GM21381 (cell line): ENCODE results near the gene ADAMTS9.
A peak's percentile ranks its signal among the peaks of the same experiment; 100 is the strongest.
"Not testable (repeated sequence)": the region's sequence is repeated elsewhere in the genome, so short reads cannot be mapped to it uniquely, and the experiment has no call there.

Experiments used
- ATAC-seq: cut with Tn5 transposase; IDR thresholded peaks from one replicate; pipeline ENCODE4 v1.9.1; 2021; ENCODE audit warnings: mild to moderate bottlenecking, moderate library complexity; ENCODE audit not compliant: unreplicated experiment

Gene ADAMTS9

GRCh38 chr3:64550745-64551144, 137.1 kb downstream of the ADAMTS9 start:
- ATAC-seq = no peak

- ATAC-seq = no peak
Measured at GRCh38 chr3:64549869-64550268, 137.9 kb downstream of the ADAMTS9 start.

DNA sequence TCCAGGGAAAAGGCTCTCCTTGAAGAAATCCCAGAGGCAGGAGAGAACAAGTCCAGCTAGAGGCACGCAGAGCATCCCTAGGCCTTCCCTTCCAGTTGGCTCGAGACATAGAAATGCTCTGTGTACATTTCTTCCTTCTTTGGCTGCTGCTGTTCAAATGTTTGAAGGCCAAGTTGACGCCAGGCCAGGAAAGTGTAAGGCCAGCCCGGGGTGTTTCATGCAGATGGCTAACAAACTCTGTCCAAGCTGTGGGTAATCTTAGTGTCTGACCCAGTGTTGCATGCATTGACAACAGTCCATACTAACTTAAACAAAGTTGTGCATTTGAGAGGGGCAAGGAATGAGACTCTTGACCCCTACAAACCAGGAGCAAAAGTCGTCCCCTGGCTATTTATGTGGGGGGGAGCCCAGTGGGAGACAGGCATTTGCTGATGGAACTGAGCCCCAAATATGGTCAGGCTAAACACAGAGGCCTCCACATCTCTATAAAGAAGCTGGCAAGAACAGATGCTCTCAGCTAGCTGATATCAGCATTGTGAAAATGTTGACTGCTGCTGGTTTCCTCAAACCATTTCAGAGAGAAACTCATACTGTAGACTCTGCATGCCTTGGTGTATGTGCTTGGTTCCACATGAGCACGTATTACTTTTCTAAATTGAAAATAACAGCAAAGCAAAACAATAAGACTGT, 139.5 kb downstream of the ADAMTS9 start:
- ATAC-seq = no peak

GRCh38 chr3:64546856-64547255, 140.9 kb downstream of the ADAMTS9 start:
- no peak for ATAC-seq

DNA sequence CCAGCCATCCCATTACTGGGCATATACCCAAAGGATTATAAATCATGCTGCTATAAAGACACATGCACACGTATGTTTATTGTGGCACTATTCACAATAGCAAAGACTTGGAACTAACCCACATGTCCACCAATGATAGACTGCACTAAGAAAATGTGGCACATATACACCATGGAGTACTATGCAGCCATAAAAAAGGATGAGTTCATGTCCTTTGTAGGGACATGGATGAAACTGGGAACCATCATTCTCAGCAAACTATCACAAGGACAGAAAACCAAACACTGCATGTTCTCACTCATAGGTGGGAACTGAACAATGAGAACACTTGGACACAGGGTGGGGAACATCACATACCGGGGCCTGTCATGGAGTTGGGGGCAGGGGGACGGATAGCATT, 142.6 kb downstream of the ADAMTS9 start:
- ATAC-seq = not testable (repeated sequence)

DNA sequence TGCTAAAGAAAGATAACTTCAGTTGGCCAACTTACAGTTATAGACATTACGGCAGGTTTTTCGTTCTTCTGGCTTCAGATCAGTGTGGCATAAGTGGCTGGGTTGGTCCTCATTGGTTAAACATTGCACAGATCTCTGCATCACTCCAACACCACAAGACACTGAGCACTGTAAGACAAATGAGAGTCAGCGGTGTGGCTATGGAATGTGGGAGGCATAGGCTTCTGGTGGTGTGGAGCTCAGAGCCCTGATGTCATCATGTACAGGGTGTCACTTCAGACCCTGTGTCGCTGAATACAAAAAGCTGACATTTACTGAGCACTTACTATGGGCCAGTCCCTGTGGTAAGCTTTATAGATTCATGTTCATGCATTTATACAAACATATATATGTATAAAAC, 146.0 kb downstream of the ADAMTS9 start:
- no peak for ATAC-seq

DNA sequence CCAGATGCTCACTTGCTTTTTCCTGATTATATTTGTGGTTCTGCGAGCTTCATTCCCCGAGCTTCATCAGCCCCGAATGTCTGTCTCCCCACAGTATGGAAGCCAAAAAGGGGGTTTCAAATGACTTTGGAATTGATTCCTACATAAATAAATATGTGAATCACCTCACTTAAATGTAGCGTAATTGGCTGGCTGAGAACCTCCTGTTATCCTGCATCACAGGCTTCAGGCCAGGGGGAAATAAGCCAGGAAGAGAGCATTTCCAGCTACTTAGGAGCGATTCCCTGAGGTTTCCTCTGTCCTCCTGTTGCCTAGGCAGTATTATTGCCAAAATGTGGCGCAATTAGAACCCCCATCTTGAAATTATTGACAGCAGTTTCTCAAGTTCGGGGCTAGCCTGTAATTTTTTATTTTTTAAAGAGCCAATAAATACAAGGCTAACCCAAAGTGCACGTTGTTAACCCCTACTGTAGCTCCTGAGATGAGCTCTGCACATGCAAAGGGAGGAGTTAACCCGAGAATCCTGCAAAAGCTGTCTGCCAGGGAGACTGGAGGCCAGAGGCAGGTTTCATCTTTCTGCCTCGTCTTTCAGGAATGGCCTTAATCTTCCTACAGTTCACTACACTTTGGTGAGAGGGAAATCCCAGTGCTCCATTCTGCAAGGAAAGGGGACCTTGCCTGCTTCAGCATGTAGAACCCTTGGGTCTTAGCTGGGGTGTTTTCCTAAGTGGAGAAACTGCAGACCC, 148.2 kb downstream of the ADAMTS9 start:
- no peak for ATAC-seq

- ATAC-seq = no peak
Measured at GRCh38 chr3:64536166-64536565, 151.6 kb downstream of the ADAMTS9 start.

DNA sequence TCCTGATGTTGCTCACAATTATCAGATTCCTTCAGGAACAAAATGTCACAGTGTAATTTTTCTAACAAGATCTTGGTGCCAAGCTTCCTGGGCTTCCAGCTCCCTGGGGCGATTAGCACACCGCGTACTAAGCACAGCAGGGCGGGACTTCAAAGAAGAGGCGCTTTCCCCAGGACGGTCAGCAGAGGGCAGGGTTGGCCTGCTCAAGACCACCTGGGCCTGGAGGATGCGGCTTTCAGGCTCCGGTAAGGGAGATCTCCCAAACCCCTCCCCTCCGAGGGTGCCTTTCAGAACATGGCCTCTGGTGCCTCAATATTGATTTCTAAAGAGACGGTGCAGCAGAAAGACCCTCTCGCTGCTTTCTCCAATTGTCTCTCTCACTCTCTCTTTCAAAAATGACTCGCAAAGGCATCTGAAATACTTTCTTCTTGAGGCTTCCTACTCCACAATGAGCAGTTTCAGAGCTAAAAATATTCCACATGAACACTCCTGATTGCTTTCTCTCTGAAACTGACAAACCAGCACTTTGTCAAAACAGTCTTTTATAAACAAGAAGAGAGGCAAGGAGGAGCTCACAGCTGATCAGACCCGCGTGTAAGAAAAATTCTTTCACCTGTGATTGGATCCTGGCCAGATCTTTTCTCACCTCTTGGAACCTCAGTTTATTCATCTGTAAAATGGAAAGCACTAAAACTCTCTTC, 154.0 kb downstream of the ADAMTS9 start:
- ATAC-seq = peak; percentile 94

- ATAC-seq = no peak
Measured at GRCh38 chr3:64530434-64531049, 157.3 kb downstream of the ADAMTS9 start.

DNA sequence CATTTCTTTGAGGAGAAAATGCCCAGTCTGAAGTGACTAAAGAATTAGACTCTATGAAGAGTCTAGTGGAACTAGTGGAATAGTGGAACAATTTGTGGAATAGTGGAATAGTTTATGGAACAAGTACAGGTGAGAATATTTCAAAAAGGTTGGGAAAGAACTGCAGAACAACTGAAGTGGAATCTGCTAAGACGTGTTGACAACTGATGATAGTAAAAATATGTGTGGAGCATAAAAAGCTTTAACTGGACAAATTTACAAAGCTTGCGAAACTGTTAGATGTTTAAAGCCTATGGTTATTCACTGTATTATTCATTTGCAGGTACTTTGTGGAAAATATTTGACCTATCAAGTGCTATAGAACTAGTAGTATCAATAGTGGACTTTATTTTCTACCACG, 164.5 kb downstream of the ADAMTS9 start:
- no peak for ATAC-seq

GRCh38 chr3:64520334-64520733, 167.5 kb downstream of the ADAMTS9 start:
- ATAC-seq = no peak

DNA sequence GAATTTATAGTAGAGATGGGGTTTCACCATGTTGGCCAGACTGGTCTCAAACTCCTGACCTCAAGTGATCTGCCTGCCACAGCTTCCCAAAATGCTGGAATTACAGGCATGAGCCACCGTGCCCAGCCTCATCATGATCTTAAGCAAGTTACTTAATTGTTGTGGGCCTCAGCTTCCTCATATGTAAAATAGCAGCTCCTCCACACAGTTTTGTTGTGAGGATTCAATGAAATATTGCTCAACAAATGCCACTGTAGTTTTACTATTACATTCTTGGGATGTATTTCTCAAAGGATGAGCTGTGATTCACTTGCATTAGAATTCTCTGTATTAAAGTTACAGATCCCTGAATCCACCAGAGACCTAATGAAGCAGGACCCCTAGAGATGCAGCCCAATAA, 168.8 kb downstream of the ADAMTS9 start:
- no peak for ATAC-seq

GRCh38 chr3:64518496-64518895, 169.3 kb downstream of the ADAMTS9 start:
- no peak for ATAC-seq

GRCh38 chr3:64514889-64515288, 172.9 kb downstream of the ADAMTS9 start:
- no peak for ATAC-seq

- no peak for ATAC-seq
Measured at GRCh38 chr3:64509206-64509605, 178.6 kb downstream of the ADAMTS9 start.

- no peak for ATAC-seq
Measured at GRCh38 chr3:64508140-64508539, 179.7 kb downstream of the ADAMTS9 start.

GRCh38 chr3:64506255-64506654, 181.5 kb downstream of the ADAMTS9 start:
- ATAC-seq = no peak

DNA sequence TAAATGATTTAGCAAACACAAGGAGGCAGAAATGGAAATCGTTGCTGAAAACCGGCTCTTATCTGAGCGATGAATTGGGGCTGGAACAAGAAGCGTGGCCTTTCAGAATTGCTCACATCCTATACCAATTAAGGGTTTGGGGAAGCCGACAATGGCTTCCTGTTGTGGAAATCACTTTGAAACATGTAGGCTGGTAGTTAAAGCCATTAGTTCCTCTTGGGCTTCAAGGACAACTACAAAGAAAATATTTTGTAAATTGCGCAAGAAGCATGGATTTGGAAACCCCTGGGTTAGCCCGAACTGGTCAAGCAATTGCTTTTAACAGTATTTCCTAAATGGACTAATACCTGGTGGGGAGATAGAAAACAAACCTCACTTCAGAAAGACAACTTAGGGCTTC, 182.4 kb downstream of the ADAMTS9 start:
- no peak for ATAC-seq

- no peak for ATAC-seq
Measured at GRCh38 chr3:64502284-64502683, 185.5 kb downstream of the ADAMTS9 start.

GRCh38 chr3:64501298-64501906, 186.4 kb downstream of the ADAMTS9 start:
- no peak for ATAC-seq
